Amygdala (tissue), 56 donors: ENCODE data around the gene TAAR2.
"Not testable (repeated sequence)": the region's sequence is repeated elsewhere in the genome, so short reads cannot be mapped to it uniquely, and the experiment has no call there.

Experiments
- DNase-seq, 56 donors: peaks; one replicate each; lab custom pipeline; 2025; lab: John Stamatoyannopoulos, UW

TAAR2 gene

DNA sequence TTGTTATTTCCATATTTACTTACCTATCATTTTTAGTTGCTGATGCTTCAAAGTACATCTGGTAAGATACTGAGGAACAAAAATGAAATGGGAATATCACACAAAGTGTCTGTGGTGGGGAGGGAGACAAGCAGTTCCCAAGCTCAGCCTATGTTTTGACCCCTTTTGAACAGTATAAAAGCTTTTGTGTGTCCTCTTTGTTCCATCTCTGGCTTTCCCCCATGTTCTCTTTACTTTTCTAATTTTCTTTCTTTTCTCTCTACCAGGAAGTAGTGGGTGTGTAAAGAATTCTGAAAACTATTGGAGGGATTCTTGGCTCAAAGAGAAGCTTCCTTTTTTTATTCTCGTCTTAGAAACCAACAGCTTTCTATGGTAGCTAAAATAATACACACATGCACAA lies 7.4 kb downstream of the TAAR2 start:
- no peak for DNase-seq

DNA sequence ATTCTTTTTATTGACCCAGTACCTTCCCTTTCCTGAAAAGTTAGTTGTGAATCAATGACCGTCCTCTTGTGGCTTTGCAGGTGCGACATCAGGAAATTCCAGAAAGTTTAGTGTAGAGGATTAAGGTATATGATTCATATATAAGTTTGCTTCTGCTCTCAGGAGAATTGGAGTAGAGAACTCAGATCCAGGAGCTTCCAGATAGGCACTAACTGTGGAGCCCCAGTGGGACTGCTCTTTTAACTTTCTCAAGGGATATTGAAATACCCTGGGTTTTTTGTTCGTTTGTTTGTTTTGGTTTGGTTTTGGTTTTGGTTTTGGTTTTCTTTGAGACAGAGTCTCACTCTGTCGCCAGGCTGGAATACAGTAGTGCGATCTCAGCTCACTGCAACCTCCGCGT lies 9.5 kb downstream of the TAAR2 start:
- DNase-seq, result no peak

GRCh38 chr6:132612449-132613108 lies 11.5 kb downstream of the TAAR2 start:
- DNase-seq, result no peak

DNA sequence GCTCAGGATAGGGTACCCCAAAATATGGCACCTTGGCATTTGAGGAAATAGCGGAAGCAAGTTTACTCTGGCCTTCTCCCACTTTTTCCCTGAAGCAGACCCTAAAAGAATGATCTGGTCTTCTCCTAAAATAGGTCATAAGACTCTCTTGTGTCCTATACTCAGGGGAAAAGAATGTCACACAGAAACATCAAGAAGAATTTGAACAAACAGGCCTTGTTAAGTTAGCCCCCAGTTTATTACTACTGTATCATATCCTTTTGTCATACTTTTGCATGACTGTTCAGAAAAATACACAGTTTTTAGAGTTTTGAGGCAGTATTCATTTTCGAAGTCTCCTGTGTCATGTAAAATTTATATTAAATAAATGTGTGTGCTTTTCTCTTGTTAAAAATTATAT lies 12.5 kb downstream of the TAAR2 start:
- DNase-seq, result no peak

DNA sequence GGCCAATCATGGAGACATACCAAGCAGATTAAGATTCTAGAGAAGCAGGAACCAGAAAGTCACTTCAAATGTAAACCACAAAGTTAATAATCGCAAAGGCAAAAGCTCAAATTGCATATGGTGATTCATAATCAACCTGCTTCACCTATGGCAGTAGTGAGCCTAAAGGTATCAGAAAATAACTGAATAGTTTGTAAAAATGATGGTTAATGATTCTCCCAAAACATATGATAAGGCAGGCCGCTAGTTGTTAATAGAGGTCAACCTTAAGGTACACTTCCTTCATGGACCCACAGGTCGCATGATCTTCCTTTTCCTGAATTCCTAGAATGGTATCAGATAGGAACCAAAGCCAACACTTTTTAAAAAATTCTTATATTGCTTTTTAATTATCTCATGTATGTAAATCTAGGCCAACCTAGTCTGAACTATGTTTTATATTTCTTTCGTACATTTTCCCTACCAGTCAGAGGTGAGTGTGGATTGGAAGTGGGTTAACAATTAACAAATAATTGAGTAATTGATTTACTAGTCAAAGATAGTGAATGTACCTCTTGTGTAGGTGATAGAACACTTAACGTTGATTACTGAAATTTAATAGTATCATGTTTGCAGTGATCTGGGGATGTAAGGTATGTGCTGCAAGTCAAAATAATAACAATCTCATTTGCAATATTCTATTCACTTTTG lies 16.4 kb downstream of the TAAR2 start:
- no peak for DNase-seq

DNA sequence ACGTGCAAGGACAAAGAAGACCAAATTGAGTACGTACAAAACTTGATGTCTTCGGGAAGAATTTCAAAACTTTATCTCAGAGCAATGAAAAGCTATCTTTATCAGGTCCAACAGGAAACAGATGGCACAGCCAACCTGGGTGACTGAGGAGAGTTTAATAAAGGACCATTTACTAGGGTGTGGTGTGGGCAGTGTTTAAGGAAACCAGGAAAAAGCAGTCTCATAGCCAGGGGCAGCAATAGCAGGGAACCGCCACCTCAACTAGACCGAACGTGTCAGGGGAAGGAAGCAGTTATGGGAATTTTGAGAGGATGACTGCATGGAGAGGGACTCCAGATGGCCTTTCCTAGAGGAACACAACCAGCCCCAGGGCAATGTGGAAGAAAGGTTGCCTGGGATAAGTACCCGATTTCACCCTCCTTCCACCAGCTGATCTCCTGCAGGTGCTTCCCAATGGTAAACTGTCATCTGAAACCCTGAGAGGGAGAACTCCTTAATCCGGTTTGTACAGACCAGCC lies 19.4 kb downstream of the TAAR2 start:
- DNase-seq, result no peak

GRCh38 chr6:132600900-132601299 lies 23.2 kb downstream of the TAAR2 start:
- not testable (repeated sequence) for DNase-seq

- DNase-seq, result no peak
Observed at GRCh38 chr6:132598473-132598872, 25.6 kb downstream of the TAAR2 start.

- no peak for DNase-seq
Observed at GRCh38 chr6:132596201-132596600, 27.9 kb downstream of the TAAR2 start.

DNA sequence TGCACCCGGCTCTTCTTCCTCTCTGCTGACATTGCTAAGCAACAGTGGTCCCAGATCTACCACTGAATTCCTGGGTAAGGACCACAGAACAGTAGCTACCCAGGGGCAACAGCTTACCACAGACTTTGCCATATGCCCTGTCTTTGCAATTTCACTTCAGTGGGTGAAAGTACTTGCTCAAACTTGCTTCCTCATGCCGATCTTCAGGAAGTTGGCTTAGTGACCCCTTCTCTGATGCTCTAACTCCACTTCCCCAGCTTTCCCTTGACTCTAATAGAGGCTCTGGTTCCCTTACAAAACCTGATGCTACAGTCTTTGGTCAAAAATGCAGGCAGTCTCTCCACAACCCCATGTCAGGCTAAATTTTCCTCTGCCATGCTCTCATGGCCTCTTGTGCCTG lies 31.2 kb downstream of the TAAR2 start:
- DNase-seq, result no peak

- no peak for DNase-seq
Observed at GRCh38 chr6:132590362-132590761, 33.7 kb downstream of the TAAR2 start.

GRCh38 chr6:132589454-132589853 lies 34.6 kb downstream of the TAAR2 start, which contains the start of gene TAAR5:
Gene TAAR5, minus strand, starts transcription at chr6:132589741. Its CDS starts 55 bp downstream, at chr6:132589686.
- no peak for DNase-seq

GRCh38 chr6:132587424-132587823 lies 36.7 kb downstream of the TAAR2 start:
- DNase-seq, result no peak

GRCh38 chr6:132584698-132585097 lies 39.4 kb downstream of the TAAR2 start:
- DNase-seq, result no peak

GRCh38 chr6:132571774-132572173 lies 52.3 kb downstream of the TAAR2 start:
- DNase-seq, result no peak

GRCh38 chr6:132570221-132570777 lies 53.8 kb downstream of the TAAR2 start, which contains the start of gene TAAR6:
Gene TAAR6, plus strand, starts transcription at chr6:132570322. Its CDS starts 0 bp downstream, at chr6:132570322.
- peak in 43 of 56 donors; percentile 3 to 73 (median 30) for DNase-seq

DNA sequence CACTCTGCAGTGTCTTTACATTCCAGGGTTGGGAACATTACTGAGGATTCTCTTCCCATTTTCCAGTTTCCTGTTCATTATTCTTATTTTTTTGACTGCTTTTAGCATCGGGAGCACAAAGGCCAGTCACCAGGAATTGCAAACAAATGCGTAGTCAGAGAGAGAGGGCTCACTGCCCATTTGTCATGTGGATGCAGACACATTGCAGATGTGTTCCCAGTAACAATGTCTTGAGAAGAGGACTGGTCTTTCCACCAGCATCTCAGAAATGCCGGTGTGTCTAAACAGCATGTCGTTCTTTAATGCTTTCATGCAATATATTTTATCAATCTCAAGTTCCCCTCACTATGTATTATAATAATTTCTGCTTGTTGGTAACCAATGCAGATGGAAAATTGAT lies 54.9 kb downstream of the TAAR2 start:
- peak in 40 of 56 donors; percentile 1 to 84 (median 29) for DNase-seq

GRCh38 chr6:132568611-132569010 lies 55.5 kb downstream of the TAAR2 start:
- DNase-seq, result no peak

GRCh38 chr6:132567566-132567965 lies 56.5 kb downstream of the TAAR2 start:
- no peak for DNase-seq
